MM.1S (cell line): Measurements from ENCODE around the gene DCAF8L2.
A peak's percentile ranks its signal among the peaks of the same experiment; 100 is the strongest.
"Not testable (repeated sequence)": the region's sequence is repeated elsewhere in the genome, so short reads cannot be mapped to it uniquely, and the experiment has no call there.

Experiments used
- CTCF ChIP-seq: fragments of 300-600 bp; sonication (generic); IDR thresholded peaks from 2 replicates; pipeline ENCODE4 v1.5.1; 2016; ENCODE audit warnings: antibody characterized with exemption, low read length, mixed read lengths
- EZH2 ChIP-seq: fragments of 300-600 bp; sonication (generic); optimal IDR thresholded peaks from 2 replicates; pipeline ENCODE3; 2017; ENCODE audit warnings: low read depth, mild to moderate bottlenecking, antibody characterized with exemption, low read length, mixed read lengths

DNA sequence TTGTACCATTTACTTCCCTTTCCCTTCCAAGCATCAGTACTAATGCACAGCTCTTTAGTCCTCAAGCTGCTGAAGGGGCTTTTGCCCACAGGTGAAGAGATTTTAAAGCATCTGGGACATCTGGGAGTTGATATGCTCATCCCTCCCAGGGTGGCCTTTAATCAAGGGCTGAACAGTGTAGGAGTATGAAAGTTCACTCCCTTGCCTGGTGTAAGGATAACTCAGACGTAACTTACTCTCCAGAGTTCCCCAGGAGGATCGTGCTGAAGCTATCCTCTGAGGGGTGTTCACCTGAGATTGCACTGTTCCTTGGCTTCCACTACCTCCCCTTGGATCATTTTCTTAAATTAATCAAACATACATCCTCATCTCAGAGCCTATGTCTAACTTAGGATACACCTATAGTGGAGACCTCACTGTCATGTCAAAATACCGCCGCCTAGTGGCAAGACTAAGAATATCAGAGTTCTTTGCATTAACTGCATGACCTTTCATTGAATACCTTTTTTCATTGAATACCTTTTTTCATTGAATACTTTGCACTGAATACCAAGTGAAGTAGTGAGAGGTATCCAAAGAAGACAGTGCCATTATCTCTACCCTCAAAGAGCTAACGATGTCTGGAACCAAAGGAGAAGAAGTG, 93.5 kb downstream of the DCAF8L2 start:
- peak; percentile 54 for TF ChIP-seq CTCF
- not testable (repeated sequence) for TF ChIP-seq EZH2
